Keratinocyte (primary cell): ENCODE data around the gene GCC1. TPM values are rescaled to one million over a fixed set of nuclear protein-coding genes. Genes with fewer than 3 reads are reported as not detected.

ENCODE experiments used
- DNase-seq: peaks from one replicate; pipeline ENCODE4 v3.0.0-alpha.2; 2011; ENCODE audit warnings: low read depth, missing footprints, low spot score
- FAIRE-seq: peaks from 2 replicates; lab custom pipeline; 2011; peaks lifted over from hg19 to GRCh38; lab: Jason Lieb, UNC
- H2AFZ ChIP-seq: 2 replicates; pipeline ENCODE4 v1.6.0; 2012; ENCODE audit warnings: low read length, control low read depth, inconsistent platforms; ENCODE audit not compliant: control insufficient read depth
- H3K27ac ChIP-seq: 2 replicates; pipeline ENCODE4 v1.5.1; 2011; ENCODE audit warnings: low read length; ENCODE audit not compliant: control insufficient read depth, insufficient read depth
- H3K27me3 ChIP-seq: 3 replicates; pipeline ENCODE4 v1.6.0; 2011; ENCODE audit warnings: low read length; ENCODE audit not compliant: control insufficient read depth, insufficient read depth; ENCODE audit errors: extremely low read depth
- H3K36me3 ChIP-seq, 2 experiments: 2 replicates in 1 of 2; 3 replicates in 1 of 2; pipeline ENCODE4 v1.5.1; 2011; ENCODE audit warnings: low read length in 2 of 2, mild to moderate bottlenecking in 1 of 2; ENCODE audit not compliant: control insufficient read depth in 2 of 2, insufficient read depth in 2 of 2; ENCODE audit errors: extremely low read depth in 1 of 2
- H3K4me1 ChIP-seq: 3 replicates; pipeline ENCODE4 v1.5.1; 2011; ENCODE audit warnings: low read length; ENCODE audit not compliant: control insufficient read depth, insufficient read depth; ENCODE audit errors: extremely low read depth
- H3K4me2 ChIP-seq: 3 replicates; pipeline ENCODE4 v1.6.0; 2011; ENCODE audit warnings: low read depth, low read length; ENCODE audit not compliant: control insufficient read depth, insufficient read depth; ENCODE audit errors: extremely low read depth
- H3K4me3 ChIP-seq, 3 experiments: fragments of 200-600 bp in 1 of 3; sonication (generic) in 1 of 3; 2 replicates in 2 of 3; 3 replicates in 1 of 3; pipeline ENCODE4 v1.5.1; 2011 to 2016; ENCODE audit warnings: low read length in 3 of 3, mild to moderate bottlenecking in 3 of 3, control low read depth in 2 of 3, inconsistent platforms in 1 of 3, low read depth in 1 of 3, mixed read lengths in 1 of 3, mixed run types in 1 of 3, moderate library complexity in 1 of 3; ENCODE audit not compliant: control insufficient read depth in 2 of 3, insufficient read depth in 2 of 3; ENCODE audit errors: extremely low read depth in 1 of 3
- H3K79me2 ChIP-seq: 2 replicates; pipeline ENCODE4 v1.6.0; 2012; ENCODE audit warnings: low read length; ENCODE audit not compliant: control insufficient read depth, insufficient read depth
- H3K9ac ChIP-seq: 3 replicates; pipeline ENCODE4 v1.6.0; 2011; ENCODE audit warnings: low read length; ENCODE audit not compliant: control insufficient read depth, insufficient read depth; ENCODE audit errors: extremely low read depth
- H3K9me1 ChIP-seq: 3 replicates; pipeline ENCODE4 v1.6.0; 2011; ENCODE audit warnings: low read length; ENCODE audit not compliant: control insufficient read depth, insufficient read depth; ENCODE audit errors: extremely low read depth
- H3K9me3 ChIP-seq: 2 replicates; pipeline ENCODE4 v1.5.1; 2012; ENCODE audit warnings: low read depth, low read length; ENCODE audit not compliant: control insufficient read depth
- H4K20me1 ChIP-seq: 3 replicates; pipeline ENCODE4 v1.6.0; 2011; ENCODE audit warnings: low read length; ENCODE audit not compliant: control insufficient read depth, insufficient read depth; ENCODE audit errors: extremely low read depth
- EZH2 ChIP-seq: IDR thresholded peaks from one replicate; pipeline ENCODE4 v1.6.1; 2012; ENCODE audit warnings: inconsistent platforms, mild to moderate bottlenecking, low read length, moderate library complexity
- dilution Hi-C: fragments of 300-500 bp; cut with MboI; formaldehyde crosslinking; loops from one replicate; pipeline ENCODE4 v1.7.0; 2020; ENCODE audit warnings: low sequenced_read_pairs; ENCODE audit not compliant: extremely low pct_ligation_motif_present
- polyA plus RNA-seq, 5 experiments: library from polyadenylated mRNA; depleted of rRNA in 3 of 5; stranded (reverse) in 3 of 5; stranded (forward) in 1 of 5; unstranded in 1 of 5; fragments of >200 nt; gene quantifications; 1 replicate in 1 of 5; 2 replicates in 3 of 5; 3 replicates in 1 of 5; pipeline versions ENCODE4 v1.2.1 to v1.2.3, GENCODE V29; 2011 to 2012; ENCODE audit warnings: missing spikeins in 2 of 5, low read depth in 1 of 5, low replicate concordance in 1 of 5
- TF ChIP-seq, protein P1 (sequence below), 3 experiments: IDR thresholded peaks in 1 of 3; conservative IDR thresholded peaks in 1 of 3; optimal IDR thresholded peaks in 1 of 3; 2 replicates in 2 of 3; 3 replicates in 1 of 3; pipeline versions ENCODE3 to v1.5.1; 2011; ENCODE audit warnings: low read length in 3 of 3, mild to moderate bottlenecking in 3 of 3, moderate library complexity in 2 of 3, control low read depth in 1 of 3, inconsistent platforms in 1 of 3; ENCODE audit not compliant: insufficient read depth in 2 of 3; ENCODE audit errors: extremely low read depth in 1 of 3

Gene GCC1
- polyA plus RNA-seq, 1 donor (not counting 4 experiments of a cell fraction or from before 2014, with no cell fraction given): 8.9 TPM

DNA sequence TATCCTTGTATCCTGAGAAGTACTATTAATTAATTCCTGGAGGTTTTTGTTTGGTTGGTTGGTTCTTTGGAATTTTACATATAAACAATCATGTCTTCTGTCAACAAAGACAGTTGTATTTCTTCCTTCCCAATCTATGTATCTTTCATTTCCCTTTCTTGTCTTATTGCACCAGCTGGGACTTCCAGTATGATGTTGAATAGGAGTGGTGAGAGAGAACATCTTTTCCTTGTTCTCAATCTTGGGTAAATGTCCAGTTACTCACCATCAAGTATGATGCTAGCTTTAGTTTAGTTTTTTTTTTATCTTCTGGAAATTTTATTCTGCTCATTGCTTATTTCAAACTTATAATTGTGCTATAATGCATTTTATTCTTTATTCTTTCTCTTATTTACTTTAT, 39.9 kb upstream of the GCC1 start:
- no peak overlapping the region for H3K4me3 ChIP-seq
- no peak overlapping the region for H3K4me2 ChIP-seq
- no peak overlapping the region for H3K9ac ChIP-seq
- H3K9me1 ChIP-seq: no peaks in the 10 kb centered on the region
- FAIRE-seq (no peak), DNase-seq (no peak)
- peaks cover 11% of the 10 kb centered on the region for H3K27me3 ChIP-seq
- H4K20me1 ChIP-seq: no peaks in the 10 kb centered on the region
- no peak for TF ChIP-seq EZH2
- TF ChIP-seq, protein P1, sequence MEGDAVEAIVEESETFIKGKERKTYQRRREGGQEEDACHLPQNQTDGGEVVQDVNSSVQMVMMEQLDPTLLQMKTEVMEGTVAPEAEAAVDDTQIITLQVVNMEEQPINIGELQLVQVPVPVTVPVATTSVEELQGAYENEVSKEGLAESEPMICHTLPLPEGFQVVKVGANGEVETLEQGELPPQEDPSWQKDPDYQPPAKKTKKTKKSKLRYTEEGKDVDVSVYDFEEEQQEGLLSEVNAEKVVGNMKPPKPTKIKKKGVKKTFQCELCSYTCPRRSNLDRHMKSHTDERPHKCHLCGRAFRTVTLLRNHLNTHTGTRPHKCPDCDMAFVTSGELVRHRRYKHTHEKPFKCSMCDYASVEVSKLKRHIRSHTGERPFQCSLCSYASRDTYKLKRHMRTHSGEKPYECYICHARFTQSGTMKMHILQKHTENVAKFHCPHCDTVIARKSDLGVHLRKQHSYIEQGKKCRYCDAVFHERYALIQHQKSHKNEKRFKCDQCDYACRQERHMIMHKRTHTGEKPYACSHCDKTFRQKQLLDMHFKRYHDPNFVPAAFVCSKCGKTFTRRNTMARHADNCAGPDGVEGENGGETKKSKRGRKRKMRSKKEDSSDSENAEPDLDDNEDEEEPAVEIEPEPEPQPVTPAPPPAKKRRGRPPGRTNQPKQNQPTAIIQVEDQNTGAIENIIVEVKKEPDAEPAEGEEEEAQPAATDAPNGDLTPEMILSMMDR (optimal IDR thresholded peaks at IDR 0.05 in 1 of 3, IDR thresholded peaks at IDR 0.05 in 1 of 3, conservative IDR thresholded peaks at IDR 0.05 in 1 of 3; ENCODE audit: extremely low read depth in 1 of 3, insufficient read depth in 2 of 3, low read length in 3 of 3): no peak
- H3K36me3 ChIP-seq: no peaks in the 10 kb centered on the region
- no peaks in the 10 kb centered on the region for H3K9me3 ChIP-seq
- H3K79me2 ChIP-seq: no peaks in the 10 kb centered on the region
- H3K4me1 ChIP-seq: no peaks in the 10 kb centered on the region
- no peak overlapping the region for H3K27ac ChIP-seq
- dilution Hi-C loops: no loop called here
- no peak overlapping the region for H2AFZ ChIP-seq

DNA sequence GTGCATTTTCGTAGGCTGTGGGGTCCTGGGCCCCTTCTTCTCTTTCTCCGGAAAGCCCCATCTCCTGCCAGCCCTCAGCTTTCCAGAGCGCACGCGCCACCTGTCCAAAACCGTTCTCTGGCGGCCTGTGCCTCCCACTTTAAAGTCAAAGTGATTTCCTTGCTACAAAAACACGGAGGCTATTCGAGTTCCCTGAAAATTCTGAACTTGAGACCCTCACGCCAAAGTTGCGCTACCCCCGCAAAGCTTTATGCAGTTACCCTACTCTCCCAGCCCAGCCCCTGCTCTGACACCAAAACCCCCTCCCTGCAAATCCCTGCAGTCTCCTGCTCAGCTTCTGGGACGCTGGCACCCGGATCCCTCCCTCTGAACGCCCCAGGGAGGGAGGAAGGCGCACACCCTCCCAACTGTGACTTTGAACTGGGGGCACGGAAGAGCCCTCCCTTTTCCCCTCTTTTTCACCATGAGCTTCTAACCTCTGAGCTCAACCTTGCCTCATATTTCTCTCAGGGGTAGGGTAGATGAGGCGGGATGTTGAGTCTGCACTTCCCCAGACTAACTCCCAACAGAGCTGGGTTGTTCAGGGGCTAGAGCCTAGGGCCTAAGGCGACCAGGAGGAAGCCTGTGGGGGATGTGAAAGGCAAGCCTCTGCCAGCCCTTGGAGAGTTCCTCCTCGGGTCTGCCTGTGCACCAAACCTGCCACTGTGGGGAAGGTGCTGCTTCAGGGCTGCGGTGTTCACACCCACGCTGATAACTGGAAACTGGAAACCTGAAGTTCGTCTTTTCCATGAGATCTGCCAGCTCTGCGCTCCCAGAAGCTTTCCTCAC, 35.2 kb upstream of the GCC1 start:
- H3K27ac ChIP-seq: no peak overlapping the region
- no peaks in the 10 kb centered on the region for H3K79me2 ChIP-seq
- H3K27me3 ChIP-seq: peaks cover 35% of the 10 kb centered on the region
- H3K4me1 ChIP-seq: no peaks in the 10 kb centered on the region
- no peaks in the 10 kb centered on the region for H3K9me3 ChIP-seq
- TF ChIP-seq, protein P1 (optimal IDR thresholded peaks at IDR 0.05 in 1 of 3, IDR thresholded peaks at IDR 0.05 in 1 of 3, conservative IDR thresholded peaks at IDR 0.05 in 1 of 3; ENCODE audit: extremely low read depth in 1 of 3, insufficient read depth in 2 of 3, low read length in 3 of 3): no peak
- TF ChIP-seq EZH2: no peak
- DNase-seq (no peak), FAIRE-seq (no peak)
- H3K4me2 ChIP-seq: no peak overlapping the region
- no peak overlapping the region for H3K4me3 ChIP-seq
- H3K36me3 ChIP-seq: no peaks in the 10 kb centered on the region
- dilution Hi-C loops: no loop called here
- no peak overlapping the region for H2AFZ ChIP-seq
- H3K9me1 ChIP-seq: no peaks in the 10 kb centered on the region
- H4K20me1 ChIP-seq: no peaks in the 10 kb centered on the region
- no peak overlapping the region for H3K9ac ChIP-seq
